GM21367 (cell line): ENCODE measurements around the gene RIPPLY3.

Source experiments
- ATAC-seq: cut with Tn5 transposase; IDR thresholded peaks from one replicate; pipeline ENCODE4 v1.9.1; 2021; ENCODE audit not compliant: unreplicated experiment

Gene RIPPLY3

DNA sequence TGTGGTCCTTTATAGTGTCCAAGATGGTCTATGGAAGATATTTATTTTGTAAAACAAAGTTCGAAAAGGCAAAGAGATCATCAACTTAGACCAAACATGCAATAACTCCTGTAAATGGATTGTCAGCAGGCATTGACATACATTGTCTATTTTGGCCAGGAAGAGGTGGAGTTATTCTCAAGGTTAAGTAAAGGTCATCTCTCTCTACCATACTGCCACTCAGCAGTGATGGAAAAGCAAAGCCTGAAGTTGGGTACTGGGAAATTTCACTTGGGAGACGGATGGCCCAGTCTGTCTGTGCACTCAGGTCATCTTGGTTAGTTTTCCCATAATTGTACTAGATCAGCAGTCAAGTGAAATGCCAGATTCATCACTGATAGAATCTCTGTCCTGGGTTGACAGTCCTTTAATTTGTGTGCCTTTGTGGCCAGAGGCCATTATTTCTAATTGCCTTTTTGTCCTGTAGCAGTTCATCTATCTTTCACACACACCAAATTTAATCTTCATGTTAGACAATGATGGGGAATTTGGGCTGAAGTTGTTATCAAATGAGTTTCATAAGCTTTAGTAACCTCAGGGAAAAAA lies 48.9 kb downstream of the RIPPLY3 start:
- no peak for ATAC-seq

DNA sequence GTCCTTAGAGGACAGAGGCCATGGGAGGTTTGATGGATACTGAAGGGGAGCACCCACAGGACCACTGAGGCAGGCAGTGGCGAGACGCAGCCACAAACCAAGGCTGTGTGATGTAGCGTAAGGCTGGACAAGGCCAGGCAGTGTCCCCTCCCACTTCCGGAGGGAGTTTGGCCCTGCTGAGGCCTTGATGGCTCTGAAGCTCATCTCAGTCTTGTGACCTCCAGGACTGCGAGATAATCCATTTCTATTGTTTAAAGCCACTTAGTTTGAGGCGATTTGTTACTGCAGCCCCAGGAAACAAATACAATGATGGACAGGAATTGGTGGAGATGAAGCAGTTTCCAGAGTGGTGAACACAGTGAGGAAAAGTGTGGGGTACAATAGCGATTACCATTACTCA lies 51.1 kb downstream of the RIPPLY3 start:
- no peak for ATAC-seq

DNA sequence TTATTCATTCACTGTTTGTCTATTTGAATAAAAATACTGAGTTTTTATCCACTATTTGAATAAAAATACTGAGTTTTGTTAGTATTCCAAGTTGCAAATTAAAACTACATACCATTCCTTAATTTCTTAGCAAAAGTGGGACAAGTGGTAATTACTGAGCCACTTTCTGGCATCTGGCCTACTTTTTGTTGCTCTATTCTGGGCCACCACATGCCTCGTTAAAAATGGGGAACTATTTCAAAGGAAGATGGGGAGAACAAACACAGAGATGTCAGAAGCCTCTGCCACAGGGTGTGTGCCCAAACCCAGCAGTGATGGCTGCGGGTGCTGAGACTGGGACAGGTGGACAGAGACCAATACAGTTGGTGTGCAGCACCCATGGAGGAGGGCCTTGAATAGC lies 51.8 kb downstream of the RIPPLY3 start:
- no peak for ATAC-seq

DNA sequence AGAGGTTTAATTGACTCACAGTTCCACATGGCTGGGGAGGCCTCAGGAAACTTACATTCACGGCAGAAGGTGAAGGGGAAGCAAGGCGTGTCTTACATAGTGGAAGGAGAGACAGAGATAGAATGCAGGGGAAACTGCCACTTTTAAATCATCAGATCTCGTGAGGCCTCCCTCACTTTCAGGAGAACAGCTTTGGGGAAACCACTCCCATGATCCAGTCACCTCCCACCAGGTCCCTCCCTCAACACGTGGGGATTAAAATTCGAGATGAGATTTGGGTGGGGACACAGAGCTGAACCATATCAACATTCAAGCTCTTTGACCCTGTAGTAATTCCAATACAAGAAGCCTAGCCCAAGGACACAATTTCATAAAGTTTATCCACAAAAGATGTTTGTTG lies 52.7 kb downstream of the RIPPLY3 start:
- no peak for ATAC-seq

DNA sequence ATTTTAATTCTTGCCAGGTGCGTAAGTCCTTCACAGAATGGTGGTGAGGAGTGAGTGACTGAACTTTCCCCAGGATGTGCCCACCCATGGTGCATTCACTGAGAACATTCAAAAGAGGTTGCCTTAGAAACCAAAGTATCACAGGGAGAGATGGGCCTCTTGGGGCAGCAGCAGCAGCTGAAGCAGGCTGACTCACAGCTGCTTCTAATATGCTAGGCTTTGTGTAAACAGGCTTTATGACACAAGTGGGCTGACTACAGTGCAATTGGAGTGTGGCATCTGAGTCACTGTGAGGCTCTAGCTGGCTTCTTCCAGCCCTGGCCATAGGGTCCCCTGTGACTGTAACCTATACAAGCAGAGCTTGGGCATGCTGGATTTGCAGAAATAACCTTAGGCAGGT lies 53.8 kb downstream of the RIPPLY3 start:
- ATAC-seq: no peak

DNA sequence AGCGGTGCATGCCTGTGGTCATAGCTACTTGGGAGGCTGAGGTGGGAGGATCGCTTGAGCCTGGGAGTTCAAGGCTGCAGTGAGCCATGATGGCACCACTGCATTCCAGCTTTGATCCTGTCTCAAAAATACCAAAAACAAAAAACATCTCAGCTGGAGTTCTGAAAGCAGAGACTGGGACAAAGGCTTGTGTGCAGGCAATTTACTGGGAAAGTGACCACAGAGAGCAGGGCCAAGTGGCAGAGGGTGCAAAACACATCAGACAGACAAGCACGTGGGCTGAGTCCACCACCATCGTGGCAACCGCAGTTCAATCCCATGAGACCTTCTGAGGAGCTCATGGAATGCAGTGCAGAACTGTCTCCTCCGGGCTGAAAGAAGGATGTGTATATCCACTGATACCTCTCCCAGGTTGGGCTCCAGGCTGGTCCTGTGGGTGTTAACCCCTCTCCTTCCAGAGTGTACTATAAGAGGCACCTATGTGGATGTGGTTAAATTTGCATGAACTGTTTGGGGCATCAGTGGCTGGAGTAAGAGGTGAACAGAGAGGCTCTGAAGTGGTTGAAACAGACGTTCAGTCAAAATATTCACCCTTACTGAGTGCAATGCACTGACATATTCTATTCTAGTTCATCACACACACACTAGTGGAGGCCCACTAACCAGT lies 55.6 kb downstream of the RIPPLY3 start:
- ATAC-seq: no peak

DNA sequence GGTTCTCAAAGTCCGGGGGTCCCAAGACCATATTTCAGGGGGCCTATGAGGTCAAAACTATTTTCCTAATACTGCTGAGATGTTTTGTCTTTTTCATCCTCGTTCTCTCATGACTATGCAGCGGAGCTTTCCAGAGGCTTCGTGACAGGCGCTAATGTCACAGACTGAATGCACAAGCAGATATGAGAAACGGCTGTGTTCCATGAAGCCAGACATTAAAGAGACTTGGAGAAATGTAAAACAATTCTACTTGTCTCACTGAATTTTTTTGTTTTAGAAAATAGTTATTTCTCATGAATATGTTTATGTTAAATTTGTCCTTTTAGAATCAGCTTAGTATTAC lies 56.1 kb downstream of the RIPPLY3 start:
- no peak for ATAC-seq

DNA sequence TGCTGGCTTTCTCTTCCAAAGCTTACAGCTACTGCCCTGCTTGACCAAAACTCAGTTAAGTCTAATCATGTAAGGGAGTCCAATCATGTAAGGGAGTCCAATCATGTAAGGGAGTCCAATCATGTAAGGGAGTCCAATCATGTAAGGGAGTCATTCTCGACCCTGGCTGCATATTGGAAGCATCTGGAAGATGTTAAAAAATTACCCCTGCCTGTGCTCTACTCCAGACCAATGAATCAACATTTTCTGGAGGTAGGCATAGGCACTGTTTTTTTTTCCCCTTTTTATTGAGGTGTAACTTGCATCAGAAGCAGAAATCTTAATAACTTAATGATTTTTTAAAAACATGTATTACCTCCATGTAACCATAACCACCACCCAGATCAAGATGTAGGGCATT lies 56.9 kb downstream of the RIPPLY3 start:
- no peak for ATAC-seq

DNA sequence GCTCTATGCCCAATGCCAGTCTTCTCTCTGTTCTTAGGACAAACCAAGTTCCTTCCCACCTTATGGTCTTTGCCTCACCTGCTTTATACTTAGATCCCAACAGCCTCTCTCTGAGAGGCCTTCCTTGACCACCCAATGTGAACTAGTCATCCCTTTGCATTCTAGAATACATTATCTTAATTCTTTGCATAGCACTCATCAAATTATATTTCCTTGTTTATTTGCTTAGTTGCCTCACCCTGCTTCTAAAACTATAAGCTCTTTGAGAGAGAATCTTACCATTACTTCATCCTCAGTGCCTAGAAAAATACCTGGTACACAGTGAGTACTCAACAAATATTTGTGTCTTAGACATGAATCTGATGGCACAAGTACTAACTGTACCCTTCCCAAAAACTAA lies 58.3 kb downstream of the RIPPLY3 start:
- no peak for ATAC-seq

DNA sequence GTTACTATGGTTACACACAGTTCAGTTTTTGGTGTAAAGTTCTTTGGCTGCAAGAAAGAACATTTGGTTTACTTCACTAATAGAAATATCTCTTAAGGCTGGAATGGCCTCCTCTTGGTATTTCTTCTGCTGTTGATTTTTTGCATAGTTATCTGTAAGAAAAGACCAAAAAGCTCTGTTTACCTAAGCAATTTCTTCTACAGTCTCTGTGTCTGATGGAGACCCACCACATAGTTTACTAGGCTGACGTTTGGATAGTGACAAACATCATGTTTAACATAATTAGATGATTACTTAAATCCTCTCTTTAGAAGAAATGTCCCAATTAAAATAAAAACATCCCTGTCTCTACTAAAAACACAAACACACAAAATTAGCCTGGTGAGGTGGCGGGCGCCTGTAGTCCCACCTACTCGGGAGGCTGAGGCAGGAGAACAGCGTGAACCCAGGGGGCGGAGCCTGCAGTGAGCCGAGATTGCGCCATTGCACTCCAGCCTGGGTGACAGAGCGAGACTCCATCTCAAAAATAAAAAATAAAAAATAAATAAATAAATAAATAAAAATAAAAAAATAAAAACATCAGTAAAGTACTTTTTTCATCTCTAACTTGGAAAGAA lies 59.2 kb downstream of the RIPPLY3 start:
- ATAC-seq: no peak
